IMR-90 (cell line): Measurements from ENCODE around the gene ZNF622.

Experiments
- POLR2A ChIP-seq: IDR thresholded peaks from 2 replicates; pipeline ENCODE4 v1.6.1; 2012; ENCODE audit warnings: mild to moderate bottlenecking, low read depth, low read length
- RFX5 ChIP-seq: IDR thresholded peaks from 2 replicates; pipeline ENCODE4 v1.8.0; 2012; ENCODE audit warnings: low read depth, mild to moderate bottlenecking, low read length, moderate library complexity
- TF ChIP-seq, protein P1 (sequence below): fragments of 150-350 bp; IDR thresholded peaks from 2 replicates; pipeline ENCODE4 v1.6.1; 2016; ENCODE audit warnings: low read depth, mild to moderate bottlenecking, low read length, moderate library complexity, borderline replicate concordance
- TF ChIP-seq, protein P2 (sequence below): conservative IDR thresholded peaks from 2 replicates; pipeline ENCODE4 v1.5.1; 2012; ENCODE audit warnings: mild to moderate bottlenecking, low read depth, low read length, improper control_type of control experiment

DNA sequence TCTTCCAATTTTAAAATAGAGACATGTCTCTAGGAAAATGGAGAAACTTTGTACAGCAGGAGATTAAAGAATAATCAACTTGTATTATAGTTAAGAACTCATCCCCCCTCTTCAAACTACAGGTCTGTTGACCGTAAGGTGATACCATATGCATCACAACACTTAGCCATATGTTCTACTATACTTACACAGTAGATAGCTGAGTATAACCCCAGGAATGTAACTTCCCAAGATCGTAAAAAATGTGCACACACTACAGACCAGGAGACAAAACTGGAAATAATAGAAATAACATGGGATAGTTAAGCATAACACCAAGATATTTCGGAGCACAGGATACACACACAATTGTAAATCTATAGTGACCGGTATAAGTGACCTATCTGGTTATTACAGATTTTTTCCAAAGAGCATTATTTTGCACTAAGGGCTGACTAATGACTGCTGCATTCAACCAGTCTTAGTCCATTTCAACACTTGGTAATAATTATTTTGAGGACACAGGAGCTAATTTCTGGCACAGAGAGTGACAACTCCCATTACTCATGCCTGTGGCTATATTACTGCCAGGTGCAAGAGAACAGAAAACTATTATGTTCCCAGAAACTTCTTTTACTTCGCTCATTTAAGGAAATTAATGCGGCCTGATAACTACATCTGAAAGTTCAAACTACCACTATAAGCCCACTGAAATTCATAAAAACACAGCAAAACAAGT is 15.4 kb upstream of the ZNF622 start:
- TF ChIP-seq POLR2A (no peak), RFX5 (no peak)
- TF ChIP-seq, protein P1, sequence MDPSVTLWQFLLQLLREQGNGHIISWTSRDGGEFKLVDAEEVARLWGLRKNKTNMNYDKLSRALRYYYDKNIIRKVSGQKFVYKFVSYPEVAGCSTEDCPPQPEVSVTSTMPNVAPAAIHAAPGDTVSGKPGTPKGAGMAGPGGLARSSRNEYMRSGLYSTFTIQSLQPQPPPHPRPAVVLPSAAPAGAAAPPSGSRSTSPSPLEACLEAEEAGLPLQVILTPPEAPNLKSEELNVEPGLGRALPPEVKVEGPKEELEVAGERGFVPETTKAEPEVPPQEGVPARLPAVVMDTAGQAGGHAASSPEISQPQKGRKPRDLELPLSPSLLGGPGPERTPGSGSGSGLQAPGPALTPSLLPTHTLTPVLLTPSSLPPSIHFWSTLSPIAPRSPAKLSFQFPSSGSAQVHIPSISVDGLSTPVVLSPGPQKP, result no peak
- TF ChIP-seq, protein P2, sequence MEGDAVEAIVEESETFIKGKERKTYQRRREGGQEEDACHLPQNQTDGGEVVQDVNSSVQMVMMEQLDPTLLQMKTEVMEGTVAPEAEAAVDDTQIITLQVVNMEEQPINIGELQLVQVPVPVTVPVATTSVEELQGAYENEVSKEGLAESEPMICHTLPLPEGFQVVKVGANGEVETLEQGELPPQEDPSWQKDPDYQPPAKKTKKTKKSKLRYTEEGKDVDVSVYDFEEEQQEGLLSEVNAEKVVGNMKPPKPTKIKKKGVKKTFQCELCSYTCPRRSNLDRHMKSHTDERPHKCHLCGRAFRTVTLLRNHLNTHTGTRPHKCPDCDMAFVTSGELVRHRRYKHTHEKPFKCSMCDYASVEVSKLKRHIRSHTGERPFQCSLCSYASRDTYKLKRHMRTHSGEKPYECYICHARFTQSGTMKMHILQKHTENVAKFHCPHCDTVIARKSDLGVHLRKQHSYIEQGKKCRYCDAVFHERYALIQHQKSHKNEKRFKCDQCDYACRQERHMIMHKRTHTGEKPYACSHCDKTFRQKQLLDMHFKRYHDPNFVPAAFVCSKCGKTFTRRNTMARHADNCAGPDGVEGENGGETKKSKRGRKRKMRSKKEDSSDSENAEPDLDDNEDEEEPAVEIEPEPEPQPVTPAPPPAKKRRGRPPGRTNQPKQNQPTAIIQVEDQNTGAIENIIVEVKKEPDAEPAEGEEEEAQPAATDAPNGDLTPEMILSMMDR, result no peak
